Measurements from ENCODE around the gene KDM4B. TPM values are rescaled to one million over a fixed set of nuclear protein-coding genes. Genes with fewer than 3 reads are reported as not detected.

The KDM4B gene
- total RNA-seq, 4 donors from 2014 or later, result 14.0 to 39.9 (median 19.5) TPM

GRCh38 chr19:5137114-5137513 lies 168.2 kb downstream of the KDM4B start:
- Histone ChIP-seq H3K27me3 (no peaks in the 10 kb centered on the region), H3K9me3 (no peaks in the 10 kb centered on the region), H3K27ac (no peak overlapping the region), H3K4me3 (no peak overlapping the region), H3K4me1 (peaks cover 0 to 10% (median 0%) of the 10 kb centered on the region in 3 donors), H3K36me3 (peaks cover 36 to 100% (median 47%) of the 10 kb centered on the region in 3 donors)
- WGBS, 2 donors, result 92 to 94% methylated on average over 6 of the region's 22 CpGs
- TF ChIP-seq POLR2A (IDR thresholded peaks at IDR 0.05) (no peak), CTCF (IDR thresholded peaks at IDR 0.05) (no peak)
- no peak for DNase-seq
- intact Hi-C loops (cut with DNase I), result no loop called here

DNA sequence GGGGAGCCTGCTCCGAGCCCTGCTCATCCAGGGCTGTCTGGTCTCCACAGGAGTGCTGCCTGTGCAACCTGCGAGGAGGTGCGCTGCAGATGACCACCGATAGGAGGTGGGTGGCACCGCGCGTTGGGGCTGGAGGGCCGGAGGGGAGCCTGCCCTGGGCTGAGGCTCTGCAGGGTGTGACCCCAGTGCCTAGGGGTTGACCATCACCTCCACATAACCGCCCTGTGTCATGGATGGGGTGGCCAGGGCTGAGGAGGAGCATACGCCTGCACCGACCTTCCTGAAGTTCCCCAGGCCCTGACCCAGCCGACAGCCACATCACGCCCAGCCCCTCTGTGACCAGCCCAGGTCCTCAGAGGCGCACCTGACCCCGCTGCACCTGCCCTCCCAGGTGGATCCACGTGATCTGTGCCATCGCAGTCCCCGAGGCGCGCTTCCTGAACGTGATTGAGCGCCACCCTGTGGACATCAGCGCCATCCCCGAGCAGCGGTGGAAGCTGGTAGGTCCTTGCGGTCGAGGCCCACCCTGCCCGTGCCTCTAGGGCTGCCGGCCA lies 168.7 kb downstream of the KDM4B start:
- no peaks in the 10 kb centered on the region for H3K9me3 ChIP-seq
- WGBS, 2 donors, result 78% methylated on average over 13 of the region's 29 CpGs; no CpG with 5 or more reads in 1 of the 2 donors
- TF ChIP-seq POLR2A (IDR thresholded peaks at IDR 0.05), result no peak
- peak in 1 of 6 experiments; percentile 18 for TF ChIP-seq CTCF (IDR thresholded peaks at IDR 0.05)
- H3K27ac ChIP-seq, result no peak overlapping the region
- peaks cover 41 to 100% (median 47%) of the 10 kb centered on the region in 3 donors for H3K36me3 ChIP-seq
- peaks cover 0 to 5% (median 0%) of the 10 kb centered on the region in 3 donors for H3K4me1 ChIP-seq
- no peak for DNase-seq
- no peaks in the 10 kb centered on the region for H3K27me3 ChIP-seq
- intact Hi-C loops (cut with DNase I), result no loop called here
- H3K4me3 ChIP-seq, result no peak overlapping the region

GRCh38 chr19:5138606-5139582 lies 170.0 kb downstream of the KDM4B start:
- WGBS, 2 donors, result 64 to 70% methylated on average over 21 to 23 of the region's 30 CpGs
- H3K27me3 ChIP-seq, result no peaks in the 10 kb centered on the region
- H3K27ac ChIP-seq, result no peak overlapping the region
- H3K36me3 ChIP-seq, result peaks cover 38 to 100% (median 40%) of the 10 kb centered on the region in 3 donors
- no peak for DNase-seq
- no peaks in the 10 kb centered on the region for H3K9me3 ChIP-seq
- H3K4me1 ChIP-seq, result peaks cover 0 to 4% (median 0%) of the 10 kb centered on the region in 3 donors
- H3K4me3 ChIP-seq, result no peak overlapping the region
- intact Hi-C loops (cut with DNase I), result no loop called here
- TF ChIP-seq POLR2A (IDR thresholded peaks at IDR 0.05) (no peak), CTCF (IDR thresholded peaks at IDR 0.05) (no peak)

DNA sequence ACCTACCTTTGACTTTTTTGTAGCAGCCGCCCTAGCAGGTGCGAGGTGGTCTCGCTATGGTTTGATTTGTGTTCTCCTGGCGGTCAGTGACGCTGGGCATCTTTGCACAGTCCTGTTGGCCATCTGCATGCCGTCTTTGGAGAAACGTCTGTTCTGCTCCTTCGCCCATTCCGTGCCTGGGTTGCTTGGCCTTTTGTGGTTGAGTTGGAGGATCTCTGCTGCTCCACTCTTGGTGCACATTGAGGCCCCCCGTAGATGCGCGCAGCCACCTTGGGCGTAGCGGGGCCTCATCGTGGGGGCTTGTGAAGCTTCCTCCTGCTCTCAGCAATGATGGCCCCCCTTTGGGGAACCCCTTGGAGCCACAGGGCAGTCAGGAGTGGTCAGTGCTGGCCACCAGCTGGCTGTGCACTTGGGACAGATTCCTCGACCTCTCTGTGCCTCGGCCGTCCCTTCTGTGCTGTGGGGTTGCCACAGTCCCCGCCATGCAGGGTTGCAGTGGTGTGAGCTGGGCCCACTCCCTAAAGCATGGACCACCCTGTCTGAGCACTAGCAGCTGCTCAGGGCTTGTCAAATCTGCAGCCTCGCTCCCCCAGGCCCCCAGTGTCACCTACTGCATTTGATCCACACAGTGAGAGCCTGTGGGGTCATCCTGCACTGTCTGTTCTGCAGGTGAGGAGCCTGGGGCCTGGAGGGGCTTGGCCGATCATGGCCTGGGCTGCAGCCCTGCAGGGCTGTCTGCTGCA lies 170.8 kb downstream of the KDM4B start:
- Histone ChIP-seq H3K4me1 (peaks cover 0 to 4% (median 0%) of the 10 kb centered on the region in 3 donors), H3K27ac (no peak overlapping the region), H3K36me3 (peaks cover 40 to 100% (median 42%) of the 10 kb centered on the region in 3 donors), H3K27me3 (no peaks in the 10 kb centered on the region), H3K9me3 (no peaks in the 10 kb centered on the region), H3K4me3 (no peak overlapping the region)
- no peak for DNase-seq
- TF ChIP-seq POLR2A (IDR thresholded peaks at IDR 0.05) (no peak), CTCF (IDR thresholded peaks at IDR 0.05) (no peak)
- intact Hi-C loops (cut with DNase I), result no loop called here
- WGBS, 2 donors, result 63 to 79% methylated on average over 8 to 13 of the region's 21 CpGs
